ENCODE data around the gene RBM44.

GRCh38 chr2:237759176-237759575 lies 39.4 kb upstream of the RBM44 start:
- TF ChIP-seq EZH2 (optimal IDR thresholded peaks at IDR 0.05; ENCODE audit: low read depth, low read length) (no peak), CTCF (IDR thresholded peaks at IDR 0.05; ENCODE audit: low read length) (no peak)

Measured in MM.1S (cell line).